GM21381 (cell line): ENCODE measurements around the gene RAP2B.
"Not testable (repeated sequence)": the region's sequence is repeated elsewhere in the genome, so short reads cannot be mapped to it uniquely, and the experiment has no call there.

ENCODE experiments used
- ATAC-seq: cut with Tn5 transposase; IDR thresholded peaks from one replicate; pipeline ENCODE4 v1.9.1; 2021; ENCODE audit warnings: mild to moderate bottlenecking, moderate library complexity; ENCODE audit not compliant: unreplicated experiment

Gene RAP2B

GRCh38 chr3:153192327-153192726, 30.3 kb downstream of the RAP2B start:
- ATAC-seq, result no peak

- ATAC-seq, result not testable (repeated sequence)
Measured at GRCh38 chr3:153193786-153194476, 31.9 kb downstream of the RAP2B start.

GRCh38 chr3:153195349-153195879, 33.4 kb downstream of the RAP2B start:
- ATAC-seq, result no peak

- ATAC-seq, result no peak
Measured at GRCh38 chr3:153209596-153209995, 47.6 kb downstream of the RAP2B start.

GRCh38 chr3:153210146-153210545, 48.1 kb downstream of the RAP2B start:
- no peak for ATAC-seq

GRCh38 chr3:153210660-153211059, 48.6 kb downstream of the RAP2B start:
- ATAC-seq, result no peak

- ATAC-seq, result no peak
Measured at GRCh38 chr3:153215497-153215896, 53.5 kb downstream of the RAP2B start.

- ATAC-seq, result no peak
Measured at GRCh38 chr3:153215966-153216365, 53.9 kb downstream of the RAP2B start.

GRCh38 chr3:153216928-153217327, 54.9 kb downstream of the RAP2B start:
- ATAC-seq, result no peak

- no peak for ATAC-seq
Measured at GRCh38 chr3:153219146-153219545, 57.1 kb downstream of the RAP2B start.
